Measurements from ENCODE around the gene PLCXD1.
"Not testable (repeated sequence)": the region's sequence is repeated elsewhere in the genome, so short reads cannot be mapped to it uniquely, and the experiment has no call there.

The PLCXD1 gene

GRCh38 chrX:350148-350533 is 69.0 kb downstream of the PLCXD1 start:
- no peak for DNase-seq (ENCODE audit: low spot score)

GRCh38 chrX:350534-351323 is 69.5 kb downstream of the PLCXD1 start:
- DNase-seq (ENCODE audit: low spot score), result no peak

DNA sequence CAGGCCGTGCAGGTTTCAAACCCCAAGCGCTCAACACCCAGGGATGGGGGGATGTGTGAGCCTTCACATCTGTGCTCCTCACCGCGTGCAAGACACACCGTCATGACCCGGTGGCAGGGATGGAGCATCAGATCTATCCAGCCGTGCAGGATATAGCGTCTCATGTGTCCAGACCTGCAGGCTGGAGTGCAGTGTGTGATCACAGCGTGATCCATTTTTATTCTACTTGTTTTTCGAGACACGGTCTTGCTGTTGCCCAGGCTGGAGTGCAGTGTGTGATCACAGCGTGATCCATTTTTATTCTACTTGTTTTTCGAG is 70.1 kb downstream of the PLCXD1 start:
- not testable (repeated sequence) for DNase-seq (ENCODE audit: low spot score)

DNA sequence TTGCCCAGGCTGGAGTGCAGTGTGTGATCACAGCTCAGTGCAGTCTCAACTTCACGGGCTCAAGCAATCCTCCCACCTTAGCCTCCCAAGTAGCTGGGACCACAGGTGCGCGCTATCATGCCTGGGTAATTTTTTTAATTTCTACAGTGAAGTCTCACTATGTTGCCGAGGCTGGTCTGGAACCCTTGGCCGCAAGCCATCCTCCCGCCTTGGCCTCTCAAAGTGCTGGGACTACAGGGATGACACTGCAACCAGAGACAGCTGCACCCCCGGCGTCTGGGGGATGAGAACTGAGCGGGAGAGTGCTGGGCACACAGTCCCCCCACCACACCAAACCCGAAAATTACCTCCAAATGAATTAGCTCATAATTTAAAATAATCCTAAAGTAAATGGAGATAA is 70.6 kb downstream of the PLCXD1 start:
- DNase-seq (ENCODE audit: low spot score), result no peak

- no peak for DNase-seq (ENCODE audit: low spot score)
Observed at GRCh38 chrX:352181-352580, 71.0 kb downstream of the PLCXD1 start.

- no peak for DNase-seq (ENCODE audit: low spot score)
Observed at GRCh38 chrX:352582-353314, 71.6 kb downstream of the PLCXD1 start.

All from LoVo (cell line).